Measurements from ENCODE around the gene TAP1.
A peak's percentile ranks its signal among the peaks of the same experiment; 100 is the strongest.

Gene TAP1

GRCh38 chr6:32868257-32868788 is 14.8 kb upstream of the TAP1 start:
- peak; percentile 85 for TF ChIP-seq CTCF (IDR thresholded peaks at IDR 0.05)

DNA sequence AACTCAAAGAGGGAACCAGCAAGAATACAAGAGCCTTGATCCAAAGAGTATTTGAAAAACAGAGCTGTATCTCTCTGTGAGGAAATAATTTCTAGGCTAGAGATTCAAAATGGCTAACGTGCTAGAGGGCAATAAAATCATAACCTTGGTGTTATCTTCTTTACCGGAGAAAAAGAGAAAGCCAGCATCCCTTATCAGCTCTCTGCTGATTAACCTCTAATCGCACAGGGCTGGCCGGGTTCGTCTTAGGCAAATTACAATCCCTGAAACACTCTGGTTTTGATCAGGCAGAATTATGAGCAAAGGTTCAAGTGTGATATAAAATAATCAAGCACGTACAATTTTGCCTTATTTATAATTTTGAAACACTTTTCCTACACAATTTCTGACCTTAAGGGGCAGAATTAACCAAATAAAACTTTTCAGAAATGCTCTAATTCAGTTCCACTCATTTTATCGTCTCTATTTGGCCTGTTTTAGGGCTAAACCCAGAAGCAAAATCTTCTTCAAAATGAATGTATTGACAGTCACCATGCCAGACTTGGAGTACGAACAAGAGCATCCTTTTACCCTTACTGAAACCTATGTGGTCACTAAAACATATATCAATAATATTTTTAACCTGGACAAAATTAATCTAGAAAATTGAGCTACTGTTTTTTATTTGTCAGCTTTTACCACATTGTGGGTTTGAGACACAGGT is 14.2 kb upstream of the TAP1 start:
- TF ChIP-seq CTCF (IDR thresholded peaks at IDR 0.05): no peak

DNA sequence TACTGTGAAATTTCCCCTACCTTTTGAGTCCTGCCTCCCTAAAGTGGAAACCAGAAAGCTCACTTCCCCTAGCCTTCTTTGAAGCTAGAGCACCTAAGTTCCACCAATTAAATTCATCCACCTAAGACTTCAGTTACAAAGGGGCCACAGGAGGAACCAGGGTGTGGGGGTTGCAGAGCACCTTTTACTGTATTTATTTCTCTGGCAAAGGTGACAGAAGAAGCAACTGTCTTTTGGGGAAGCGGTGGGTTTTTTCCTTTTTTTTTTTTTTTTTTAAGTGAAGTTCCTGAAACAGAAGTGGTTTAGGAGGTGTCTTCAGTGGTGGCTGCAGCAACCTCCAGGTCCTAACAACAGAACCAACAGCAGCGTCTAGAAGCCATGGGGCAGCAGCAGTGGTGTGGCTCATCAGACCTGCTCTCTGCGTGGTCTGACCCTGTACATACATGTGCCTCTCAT is 13.5 kb upstream of the TAP1 start:
- no peak for TF ChIP-seq CTCF (IDR thresholded peaks at IDR 0.05)

GRCh38 chr6:32865724-32866443 is 12.4 kb upstream of the TAP1 start:
- no peak for TF ChIP-seq CTCF (IDR thresholded peaks at IDR 0.05)

DNA sequence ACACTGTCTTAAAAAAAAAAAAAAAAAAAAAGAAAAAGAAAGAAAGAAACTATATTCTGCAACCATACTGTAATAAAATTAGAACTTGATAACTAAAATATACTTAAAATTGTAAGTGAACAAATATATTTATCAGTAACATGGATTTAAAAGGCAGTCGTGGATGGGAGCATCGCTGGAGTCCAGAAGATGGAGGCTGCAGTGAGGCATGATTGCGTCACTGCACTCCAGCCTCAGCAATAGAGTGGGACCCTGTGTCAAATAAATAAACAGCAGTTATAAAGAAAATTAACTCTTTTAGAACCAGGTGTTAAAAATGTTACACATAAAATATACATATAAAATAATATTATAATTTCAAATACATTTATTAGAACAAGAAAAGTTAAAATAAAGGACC is 9.2 kb upstream of the TAP1 start:
- TF ChIP-seq CTCF (IDR thresholded peaks at IDR 0.05): no peak

DNA sequence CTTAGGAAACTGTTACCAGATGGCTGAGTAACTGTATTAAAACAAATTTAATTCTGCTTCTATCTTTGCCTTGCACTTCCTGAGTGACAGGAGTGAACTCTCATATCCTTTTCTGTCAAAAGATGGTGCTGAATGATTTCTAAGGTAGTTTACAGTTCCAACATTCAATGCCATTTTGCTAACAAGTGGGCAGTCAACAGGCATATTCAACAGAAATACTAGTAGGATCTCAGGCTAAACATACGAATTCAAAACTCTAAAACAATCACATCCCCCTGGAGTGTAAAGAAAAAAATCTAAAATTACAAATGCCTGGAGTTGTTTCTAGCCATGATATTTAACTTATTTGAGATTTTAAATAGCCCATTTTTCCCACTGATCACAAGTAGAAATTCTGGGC is 7.2 kb upstream of the TAP1 start:
- TF ChIP-seq CTCF (IDR thresholded peaks at IDR 0.05): no peak

- no peak for TF ChIP-seq CTCF (IDR thresholded peaks at IDR 0.05)
These were observed 4.7 kb upstream of the TAP1 start for GRCh38 chr6:32858194-32858593.

Measured in LNCAP (cell line).